SHP77 (cell line): Measurements from ENCODE around the gene LRRC10B.

ENCODE experiments used
- DNase-seq, 2 experiments: peaks; one replicate each; lab custom pipeline; 2025; lab: John Stamatoyannopoulos, UW

LRRC10B gene

GRCh38 chr11:61546663-61547062 is 38.1 kb downstream of the LRRC10B start:
- no peak for DNase-seq

- DNase-seq, result no peak
Observed at GRCh38 chr11:61547246-61547645, 38.7 kb downstream of the LRRC10B start.

- no peak for DNase-seq
Observed at GRCh38 chr11:61549177-61549576, 40.6 kb downstream of the LRRC10B start.

DNA sequence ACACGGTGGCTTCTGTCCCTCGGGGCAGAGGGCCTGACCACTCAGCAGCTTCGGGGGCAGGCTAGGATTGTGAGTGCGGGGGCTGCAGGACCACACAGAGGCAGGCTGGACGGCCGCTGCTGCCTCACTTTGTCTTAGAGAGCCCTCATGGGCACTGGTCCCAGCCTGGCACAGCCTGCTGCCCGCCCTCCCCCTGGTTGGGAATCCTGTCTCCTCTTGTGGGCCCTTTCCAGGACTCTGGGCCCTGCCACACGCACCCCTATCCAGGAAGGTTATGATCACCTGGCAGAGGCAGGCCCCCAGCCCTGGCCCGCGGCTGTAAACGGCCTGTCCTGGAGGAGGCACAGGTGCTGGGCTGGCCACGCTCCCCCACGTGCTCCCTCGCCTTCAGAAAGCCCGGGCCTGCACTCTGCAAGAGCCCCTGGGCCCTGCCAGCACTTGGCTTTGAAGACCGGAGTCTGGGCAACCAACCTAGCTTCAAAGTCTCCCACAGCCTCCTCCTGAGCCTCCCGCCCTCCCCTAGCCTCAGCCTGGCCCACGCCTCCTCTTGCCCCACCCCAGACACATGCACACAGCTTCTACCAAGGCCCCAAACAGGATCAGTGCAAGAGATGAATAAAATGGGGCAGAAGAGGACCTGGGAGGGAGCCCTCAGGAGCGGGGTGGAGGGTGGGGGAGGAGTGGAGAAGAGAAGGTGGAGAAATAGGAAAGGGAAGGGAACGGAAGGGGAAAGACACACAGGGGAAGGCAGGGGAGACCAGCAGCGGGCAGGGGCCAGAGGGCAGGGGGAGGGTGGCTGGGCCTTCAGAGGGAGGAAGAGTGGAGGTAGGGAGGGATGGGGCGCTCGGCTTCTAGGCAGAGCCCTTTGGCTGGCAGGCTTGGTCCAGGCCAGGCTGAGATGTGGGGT is 41.4 kb downstream of the LRRC10B start:
- no peak for DNase-seq

GRCh38 chr11:61550665-61551227 is 42.2 kb downstream of the LRRC10B start:
- DNase-seq, result no peak

DNA sequence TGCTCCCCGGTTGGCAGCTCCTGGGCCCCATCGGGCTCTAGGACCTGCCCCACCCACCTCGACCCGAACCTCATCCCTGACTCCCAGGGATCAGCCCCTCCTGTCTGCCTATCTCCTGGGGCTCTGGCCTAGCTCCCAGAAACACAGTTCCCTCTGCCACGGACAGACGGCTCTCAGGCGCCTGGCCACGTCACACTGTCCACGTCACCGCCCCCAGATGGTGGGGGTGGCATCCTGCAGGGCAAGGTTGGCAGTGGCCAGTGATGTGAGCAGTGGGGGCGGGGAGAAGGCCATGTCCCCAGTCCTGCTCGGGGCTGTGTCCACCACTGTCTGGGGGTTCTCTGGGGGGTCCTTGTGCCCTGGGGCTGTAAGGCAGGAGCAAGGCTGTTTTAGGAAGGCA is 43.1 kb downstream of the LRRC10B start:
- DNase-seq, result no peak

DNA sequence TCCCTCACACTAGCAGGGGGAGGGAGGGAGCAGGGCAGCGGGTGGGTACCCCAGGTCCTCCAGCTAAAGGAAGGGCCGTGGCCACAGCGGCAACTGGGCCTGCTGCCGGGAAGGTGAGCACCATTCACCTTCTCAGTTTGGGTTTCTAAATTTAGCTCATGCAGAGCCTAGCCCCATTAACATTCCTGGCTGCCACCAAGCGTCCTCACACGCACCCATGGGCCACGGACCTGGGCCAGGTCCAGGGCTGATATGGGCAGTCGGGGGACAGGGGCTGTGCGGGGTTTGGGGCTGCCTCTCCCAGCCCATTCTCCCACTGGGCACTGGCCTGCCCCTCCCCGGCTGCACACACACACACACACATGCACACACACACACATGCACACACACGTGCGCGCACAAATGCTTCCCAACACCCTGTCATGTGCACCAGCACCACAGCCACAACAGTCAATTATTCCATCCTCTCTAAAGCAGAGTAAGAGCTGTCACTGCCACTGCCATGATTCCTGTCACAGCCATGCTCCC is 43.6 kb downstream of the LRRC10B start:
- no peak for DNase-seq

DNA sequence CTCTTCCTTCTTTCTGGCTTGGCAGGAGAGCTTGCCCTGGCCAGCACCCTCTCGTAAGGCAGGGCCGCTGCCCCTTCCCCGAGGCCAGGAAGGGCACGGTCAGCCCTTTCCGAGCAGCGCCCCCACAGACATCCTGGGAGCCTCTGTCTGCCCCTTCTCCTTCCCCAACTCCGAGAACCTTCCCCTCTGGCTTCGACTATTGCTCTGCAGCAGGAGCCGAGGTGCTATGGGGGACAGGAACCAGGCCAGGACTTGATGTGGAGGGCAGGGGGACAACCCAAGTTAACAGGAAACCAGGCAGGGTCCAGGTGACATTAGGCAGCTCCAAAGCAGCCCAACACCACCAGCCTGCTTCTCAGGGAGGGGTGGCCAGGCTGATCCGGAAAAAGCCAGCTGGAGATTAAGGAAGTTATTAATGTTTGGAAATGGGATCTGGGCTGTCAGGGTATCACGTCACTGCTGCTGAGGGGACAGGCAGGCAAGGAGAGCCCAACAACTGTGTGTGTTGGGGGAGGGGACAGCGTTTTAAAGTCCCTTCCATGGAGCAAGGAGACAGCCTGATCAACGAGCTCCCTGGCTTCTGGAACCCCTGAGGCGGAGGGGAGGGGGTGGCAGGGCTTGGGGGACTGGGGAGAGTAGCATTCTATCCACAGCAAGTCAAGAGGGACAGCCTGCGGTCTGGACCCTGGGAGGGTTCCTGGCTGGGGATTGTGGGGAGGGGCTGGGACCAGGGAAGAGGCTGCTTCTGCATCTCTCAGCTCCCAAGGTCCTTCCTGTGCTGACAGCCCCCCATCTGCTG is 45.0 kb downstream of the LRRC10B start:
- DNase-seq, result no peak

DNA sequence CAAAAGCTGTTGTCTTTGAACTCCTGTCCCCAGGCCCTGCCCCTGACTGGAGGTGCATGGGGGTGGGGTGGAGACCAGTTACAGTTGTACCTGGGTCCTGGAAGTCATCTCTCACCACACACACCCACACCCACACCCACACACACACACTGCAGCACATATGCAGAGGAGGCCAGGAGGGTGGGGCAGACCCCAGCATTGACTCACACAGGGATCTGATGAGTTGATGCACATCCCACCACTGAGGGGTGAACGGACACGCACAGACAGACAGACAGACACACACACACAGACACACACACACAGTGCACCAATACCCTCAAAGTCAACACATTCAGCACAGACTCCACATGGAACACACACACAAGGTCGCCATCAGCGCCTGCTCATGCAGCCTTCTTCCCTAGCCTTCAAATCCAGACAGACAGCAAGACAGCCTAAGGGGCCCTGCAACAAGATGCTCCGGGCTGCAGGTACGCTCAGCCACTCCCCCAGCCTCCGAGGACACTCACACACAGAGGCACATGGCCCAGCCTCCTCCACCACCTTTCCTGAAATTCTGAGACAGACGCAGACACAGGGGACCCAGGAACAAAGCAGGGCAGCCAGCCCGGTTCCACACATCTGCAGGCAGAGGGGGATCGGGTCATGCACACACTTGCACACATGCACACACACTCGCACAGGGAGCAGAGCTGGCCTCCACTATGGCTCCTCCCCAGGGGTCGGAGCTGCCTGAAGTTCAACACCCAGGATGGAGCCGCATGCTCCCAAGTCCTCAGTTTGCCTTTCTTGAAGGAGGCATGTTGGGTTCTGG is 45.8 kb downstream of the LRRC10B start:
- no peak for DNase-seq

DNA sequence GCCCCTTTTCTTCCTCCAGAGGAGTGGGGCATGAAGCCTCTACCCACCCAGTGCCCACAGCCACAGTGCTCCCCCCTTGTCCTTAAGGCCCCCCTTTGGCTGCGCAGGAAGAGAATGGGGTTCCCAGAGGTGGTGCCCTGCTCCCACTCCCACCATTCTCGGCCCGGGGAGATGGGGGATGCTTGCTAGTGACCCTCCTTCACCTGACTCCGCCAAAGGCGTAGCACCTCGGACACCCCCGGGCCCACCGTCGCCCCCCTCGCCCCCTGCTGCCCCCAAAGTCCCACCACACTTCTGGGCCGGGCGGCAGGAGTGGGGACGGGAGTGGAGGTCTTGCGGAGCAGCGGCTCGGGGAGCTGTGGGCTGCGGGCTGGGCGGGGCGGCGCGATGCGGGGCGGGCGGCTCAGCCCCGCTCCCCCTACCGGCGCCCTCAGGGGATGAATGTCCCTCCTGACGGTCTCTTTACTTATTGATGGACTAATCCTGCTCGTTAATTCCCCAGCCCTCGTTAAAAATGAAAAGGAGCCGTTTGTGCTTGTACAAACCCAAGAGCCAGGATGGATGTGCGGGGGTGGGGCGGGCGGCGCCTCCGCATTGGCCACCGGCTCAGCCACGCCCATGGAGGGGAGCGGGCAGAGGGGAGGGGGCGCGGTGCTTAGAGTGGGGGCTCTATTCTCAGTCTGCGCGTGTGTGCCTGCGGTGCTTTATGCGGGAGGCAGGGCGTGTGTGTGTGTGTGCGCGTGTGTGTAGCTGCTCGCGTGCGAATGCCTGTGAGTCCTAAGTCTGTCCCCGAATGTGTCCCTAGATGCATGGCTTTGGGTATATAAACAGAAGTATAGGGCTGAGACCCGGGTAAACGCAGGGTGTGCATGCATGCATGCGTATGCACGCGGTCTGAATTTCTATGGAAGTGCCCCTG is 46.8 kb downstream of the LRRC10B start:
- no peak for DNase-seq

- no peak for DNase-seq
Observed at GRCh38 chr11:61555978-61556377, 47.4 kb downstream of the LRRC10B start.

- no peak for DNase-seq
Observed at GRCh38 chr11:61556621-61557020, 48.1 kb downstream of the LRRC10B start.
